Measurements from ENCODE around the gene DDR1.

The DDR1 gene

DNA sequence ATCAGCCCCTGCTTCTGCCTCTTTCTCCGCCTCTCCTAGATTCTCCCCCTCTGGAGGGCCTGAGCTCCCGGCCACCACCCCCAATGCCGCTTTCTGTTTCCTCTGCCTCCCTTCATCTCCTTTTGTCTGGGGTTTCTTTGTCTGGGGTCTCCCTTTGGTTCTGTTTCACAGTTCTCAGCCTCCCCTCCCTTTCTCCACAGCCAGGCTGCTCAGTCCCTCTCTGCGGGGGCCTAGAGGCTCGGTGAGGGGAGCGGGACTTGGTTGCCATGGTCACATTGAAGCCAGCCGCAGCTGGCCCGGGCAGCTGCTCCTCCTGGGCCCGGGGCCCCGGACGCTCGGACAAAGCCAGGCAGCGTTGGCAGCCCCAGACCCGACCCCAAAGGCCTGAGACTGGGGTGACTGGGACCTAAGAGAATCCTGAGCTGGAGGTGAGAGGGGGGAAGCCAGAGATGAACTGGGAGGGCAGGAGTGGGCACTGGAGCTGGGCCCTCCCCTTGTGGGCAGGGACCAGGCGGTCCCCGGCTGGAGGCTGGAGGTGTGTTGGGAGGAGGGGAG, 3.5 kb upstream of the DDR1 start:
- peak; percentile 85 for DNase-seq

DNA sequence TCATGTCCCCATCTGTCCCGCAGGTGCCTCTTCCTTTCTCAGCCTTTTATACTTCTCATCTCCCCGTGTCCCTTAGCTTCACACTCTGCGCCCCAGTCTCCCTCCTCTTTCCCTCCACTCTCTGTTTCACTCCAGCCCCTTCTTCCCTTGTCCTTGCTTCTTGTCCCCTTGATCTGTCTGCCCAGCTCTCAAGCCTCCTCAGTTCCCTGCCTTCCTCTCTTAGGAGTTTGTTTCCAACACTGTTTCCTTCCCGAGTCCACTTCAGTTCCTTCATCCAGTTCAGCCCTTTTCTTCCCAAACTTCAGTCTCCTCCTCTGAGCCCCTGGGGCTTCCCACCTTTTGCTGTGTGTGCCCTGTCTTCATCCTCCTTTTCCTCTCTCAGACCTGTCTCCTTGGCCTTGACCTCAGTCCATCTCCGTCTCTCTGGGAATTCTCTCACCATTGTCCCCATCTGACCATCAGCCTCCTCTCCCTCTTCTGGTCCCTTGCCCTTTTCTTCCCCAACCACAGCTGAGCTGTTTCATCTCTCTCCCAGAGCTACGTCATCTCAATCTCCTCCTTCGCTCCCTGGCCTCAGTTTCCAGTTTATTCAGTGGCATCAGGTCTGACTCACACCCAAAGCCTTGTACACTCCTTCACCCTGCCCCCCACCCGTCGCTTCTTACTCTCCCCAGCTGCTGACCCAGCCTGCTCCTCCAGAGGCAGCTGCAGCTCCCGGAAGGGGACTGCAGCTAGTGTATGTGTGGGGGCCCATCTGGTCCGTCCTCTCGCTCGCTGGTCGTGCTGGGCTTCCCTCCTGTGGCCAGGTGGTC, 2.7 kb upstream of the DDR1 start:
- peak; percentile 58 for DNase-seq

DNA sequence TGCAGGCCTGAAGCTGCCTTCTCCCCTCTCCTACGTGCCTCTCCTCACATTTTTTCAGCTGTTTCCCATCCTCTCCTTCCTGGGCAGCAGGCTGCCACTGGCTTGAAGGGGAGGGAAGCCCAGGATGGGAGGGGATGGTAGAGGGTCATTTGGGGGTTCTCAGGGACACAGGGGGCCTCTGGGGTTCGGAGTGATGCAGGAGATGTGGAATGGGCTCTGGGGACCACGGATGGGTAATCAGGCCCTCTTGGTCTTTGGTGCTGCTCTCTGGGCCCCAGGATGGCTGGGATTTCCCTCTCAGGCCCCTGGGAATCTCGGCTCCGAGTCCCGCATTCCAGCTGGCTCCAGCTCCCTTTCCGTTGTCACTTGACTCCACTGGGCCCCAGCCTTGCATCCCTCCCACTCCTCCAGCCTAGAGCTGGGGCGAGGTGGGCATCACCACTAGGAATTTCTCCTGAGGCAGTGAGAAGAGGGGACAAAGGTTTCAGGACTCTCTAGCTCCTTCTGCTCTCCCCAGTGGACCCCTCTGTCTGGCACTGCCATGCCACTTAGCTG, 2.0 kb upstream of the DDR1 start:
- no peak for DNase-seq

DNA sequence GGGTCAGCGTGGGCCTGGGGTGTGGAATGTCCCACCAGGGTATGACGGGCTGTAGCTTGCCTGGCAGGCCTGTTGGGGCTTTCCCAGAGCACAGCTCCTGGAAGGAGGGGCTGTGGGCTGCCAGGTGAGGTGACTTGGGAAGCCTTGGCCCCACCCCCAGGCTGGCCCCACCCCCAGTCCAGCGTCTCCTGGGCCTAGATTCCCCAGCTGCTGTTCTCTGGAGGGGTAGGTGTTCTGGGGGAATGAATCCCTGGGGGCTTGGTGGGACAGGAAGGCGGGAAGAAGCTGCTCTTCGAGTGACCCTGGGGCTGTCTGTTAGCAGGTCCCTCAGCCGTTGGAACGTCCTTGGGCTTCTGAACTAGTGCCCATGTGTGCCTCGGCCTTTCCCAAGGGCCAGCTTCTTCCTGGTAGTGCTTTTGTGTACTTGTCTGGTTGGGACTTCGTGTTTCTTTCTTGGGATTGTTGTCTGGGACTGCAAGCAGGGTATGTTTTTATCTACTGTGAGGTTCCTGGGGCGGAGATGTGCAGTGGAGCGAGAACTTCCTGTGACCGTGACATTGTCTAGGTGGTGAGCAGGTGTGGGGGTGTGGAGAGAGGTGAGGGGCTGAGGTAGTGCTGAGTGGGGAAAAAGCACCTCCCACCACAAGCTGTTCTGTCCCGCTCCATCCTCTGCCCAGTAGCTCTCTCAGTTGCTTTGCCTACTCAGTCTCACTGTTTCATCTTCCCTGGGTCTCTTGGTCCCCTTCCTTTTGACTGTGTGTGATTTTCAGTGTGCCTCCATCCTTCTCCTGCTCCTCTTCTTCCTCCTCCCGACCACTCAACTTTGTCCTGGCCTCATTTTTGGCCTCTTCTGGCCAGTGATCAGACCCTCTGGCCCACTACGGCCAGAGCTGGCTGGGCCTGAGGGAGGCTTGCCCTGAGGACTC, 1.3 kb upstream of the DDR1 start:
- DNase-seq: peak; percentile 78

- peak; percentile 71 for DNase-seq
Observed at GRCh38 chr6:30884521-30885480, 482 bp downstream of the DDR1 start.

GRCh38 chr6:30885481-30885998, 1.2 kb downstream of the DDR1 start:
- no peak for DNase-seq

DNA sequence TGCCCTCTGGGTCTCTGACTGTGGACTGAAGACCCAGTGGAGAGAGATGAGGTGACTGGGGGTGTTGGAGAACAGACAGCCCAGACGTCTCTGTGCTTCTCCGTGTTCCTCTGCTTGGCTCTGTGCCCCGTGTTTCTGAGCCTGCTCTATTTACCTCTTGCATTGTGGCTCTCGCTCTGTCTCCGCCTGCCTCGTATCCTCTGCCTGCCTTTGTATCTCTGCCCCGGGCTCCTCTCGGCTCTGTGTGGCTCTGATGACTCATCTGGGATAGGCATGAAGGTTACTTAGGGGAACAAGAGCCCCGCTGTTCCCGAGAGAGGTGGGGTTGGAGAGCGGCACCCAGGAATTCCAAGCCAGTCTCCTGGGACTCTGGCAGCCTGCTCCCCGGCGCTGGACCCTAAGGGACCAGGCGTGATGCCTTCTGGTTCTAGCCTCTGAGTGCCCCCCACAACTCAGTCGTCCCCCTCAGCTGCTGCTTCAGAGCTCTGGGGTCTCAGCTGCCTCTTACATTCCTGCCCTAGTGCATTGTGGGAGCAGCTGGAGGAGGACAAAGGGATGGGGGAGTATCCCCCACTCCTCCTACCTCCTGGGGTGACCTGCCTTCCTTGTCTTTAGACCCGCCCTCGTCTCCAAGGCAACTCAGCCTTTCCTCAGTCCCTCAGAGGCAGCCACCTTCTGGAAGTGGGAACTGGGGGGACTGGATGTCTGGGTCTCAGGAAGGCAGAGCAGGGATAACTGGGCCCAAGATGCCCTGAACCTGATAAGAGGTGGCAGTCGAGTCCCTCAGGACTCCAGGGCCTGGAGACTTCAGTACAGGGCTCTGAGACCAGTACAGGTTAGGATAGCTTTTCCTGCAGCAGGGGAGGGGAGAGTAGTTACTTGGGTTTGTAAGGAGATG, 1.9 kb downstream of the DDR1 start:
- DNase-seq: peak; percentile 60

DNA sequence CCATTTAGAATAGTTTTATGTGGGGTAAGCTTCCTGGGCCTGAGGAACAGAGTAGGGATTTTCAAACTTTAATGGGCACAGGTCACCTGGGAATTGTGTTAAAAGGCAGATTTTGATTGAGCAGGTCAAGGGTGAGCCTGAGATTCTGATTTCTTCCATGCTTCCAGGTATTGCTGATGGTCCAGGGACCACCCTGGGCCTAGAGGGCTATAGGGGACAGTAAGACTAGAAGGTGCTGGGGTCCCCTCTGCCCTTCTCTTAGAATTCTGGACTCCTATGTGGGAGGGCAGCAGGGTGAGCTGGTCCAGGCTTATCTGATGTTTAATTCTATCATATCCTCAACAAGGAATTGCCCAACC, 2.6 kb downstream of the DDR1 start:
- no peak for DNase-seq

- DNase-seq: no peak
Observed at GRCh38 chr6:30887901-30888815, 3.8 kb downstream of the DDR1 start.

DNA sequence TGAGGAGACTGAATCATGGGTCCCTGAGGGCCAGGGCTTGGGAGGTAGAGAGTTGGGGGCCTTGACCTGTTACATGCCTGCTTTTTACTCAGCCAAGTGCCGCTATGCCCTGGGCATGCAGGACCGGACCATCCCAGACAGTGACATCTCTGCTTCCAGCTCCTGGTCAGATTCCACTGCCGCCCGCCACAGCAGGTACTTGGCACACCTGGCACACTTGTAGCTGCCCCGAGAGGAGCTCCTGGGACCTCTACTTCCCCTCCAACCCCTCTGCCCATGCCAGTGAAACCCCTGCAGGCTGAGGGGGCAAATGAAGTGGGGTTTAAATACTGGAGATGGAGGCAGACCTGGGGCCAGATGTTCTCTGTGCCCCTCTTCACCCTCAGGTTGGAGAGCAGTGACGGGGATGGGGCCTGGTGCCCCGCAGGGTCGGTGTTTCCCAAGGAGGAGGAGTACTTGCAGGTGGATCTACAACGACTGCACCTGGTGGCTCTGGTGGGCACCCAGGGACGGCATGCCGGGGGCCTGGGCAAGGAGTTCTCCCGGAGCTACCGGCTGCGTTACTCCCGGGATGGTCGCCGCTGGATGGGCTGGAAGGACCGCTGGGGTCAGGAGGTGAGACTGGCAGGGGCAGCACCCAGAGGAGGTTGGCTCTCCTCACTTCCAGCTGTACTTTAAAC, 4.6 kb downstream of the DDR1 start:
- DNase-seq: no peak

DNA sequence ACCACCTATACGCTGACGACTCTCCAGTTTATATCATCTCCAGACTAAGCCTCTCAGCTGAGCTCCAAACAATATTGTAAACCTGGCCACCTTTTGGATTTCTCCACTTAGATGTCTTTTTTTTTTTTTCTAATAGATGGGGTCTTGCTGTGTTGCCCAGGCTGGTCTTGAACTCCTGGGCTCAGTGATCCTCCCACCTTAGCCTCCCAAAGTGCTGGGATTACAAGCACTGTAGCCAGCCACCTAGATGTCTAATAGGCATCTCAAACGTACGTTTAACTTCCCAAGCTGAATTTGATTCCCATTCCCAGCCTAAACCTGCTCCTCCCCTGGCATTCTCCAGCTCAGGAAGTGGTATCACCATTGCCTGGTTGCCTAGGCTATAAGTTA, 5.2 kb downstream of the DDR1 start:
- DNase-seq: no peak

DNA sequence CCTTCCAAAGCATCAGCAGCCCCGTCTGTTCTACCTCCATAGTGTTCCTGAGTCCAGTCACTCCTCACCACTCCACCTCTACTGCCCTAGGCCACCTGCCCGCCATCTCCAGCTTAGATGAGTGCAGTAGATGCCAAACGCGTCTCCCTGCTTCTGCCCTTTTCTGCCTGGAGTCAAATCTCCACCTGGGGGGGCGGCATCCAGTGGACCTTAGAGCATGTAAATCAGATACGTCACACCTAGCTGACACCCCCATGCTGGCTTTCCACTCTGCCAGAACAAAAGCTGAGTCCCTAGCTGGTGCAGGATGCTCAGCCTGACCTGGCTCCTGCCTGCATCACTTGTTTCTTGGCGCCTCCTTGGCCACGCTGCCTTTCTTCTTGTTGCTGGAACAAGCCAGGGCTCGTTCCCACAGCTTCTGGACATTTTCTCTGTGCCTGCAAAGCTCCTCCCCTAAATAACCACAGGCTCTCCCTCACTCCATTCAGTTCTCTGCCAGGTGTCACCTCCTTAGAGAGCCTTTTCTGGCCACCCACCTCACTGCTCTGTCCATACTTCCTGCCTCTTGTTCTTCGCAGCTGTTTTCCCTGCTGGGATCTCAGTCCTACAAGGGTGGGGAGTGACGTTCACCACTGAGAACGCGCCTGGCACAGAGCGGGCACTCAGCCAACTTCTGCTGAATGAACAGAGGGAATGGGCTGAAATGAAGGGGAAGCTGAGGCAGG, 5.8 kb downstream of the DDR1 start:
- DNase-seq: no peak

DNA sequence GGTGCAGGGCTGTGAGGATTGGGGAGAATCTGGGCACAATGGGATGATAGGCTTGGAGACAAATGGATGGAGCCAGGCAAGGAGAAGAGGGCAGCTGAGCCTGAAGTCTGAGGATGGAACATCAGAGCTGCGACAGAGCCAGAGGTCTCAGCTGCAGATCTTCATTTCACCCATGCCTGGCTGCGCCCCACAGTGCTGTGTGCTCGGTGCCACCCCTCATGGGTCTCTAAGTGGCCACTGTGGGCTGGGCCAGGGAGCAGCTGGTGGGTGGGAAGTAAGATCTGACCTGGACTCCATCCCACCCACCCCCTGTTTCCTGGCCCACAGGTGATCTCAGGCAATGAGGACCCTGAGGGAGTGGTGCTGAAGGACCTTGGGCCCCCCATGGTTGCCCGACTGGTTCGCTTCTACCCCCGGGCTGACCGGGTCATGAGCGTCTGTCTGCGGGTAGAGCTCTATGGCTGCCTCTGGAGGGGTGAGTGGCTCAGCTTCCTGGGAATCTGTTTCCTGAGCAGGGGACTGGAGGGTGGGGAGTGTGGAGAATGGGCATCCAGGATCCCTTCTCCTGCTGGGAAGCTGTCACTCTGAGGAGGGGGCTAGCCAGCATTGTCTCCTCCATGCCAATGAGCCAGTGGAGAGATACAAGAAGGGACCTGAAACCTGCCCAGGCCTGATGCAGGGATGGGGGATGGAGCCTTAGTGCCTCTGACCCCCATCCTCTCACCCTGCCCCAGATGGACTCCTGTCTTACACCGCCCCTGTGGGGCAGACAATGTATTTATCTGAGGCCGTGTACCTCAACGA, 6.5 kb downstream of the DDR1 start:
- no peak for DNase-seq

- DNase-seq: no peak
Observed at GRCh38 chr6:30891450-30891723, 7.1 kb downstream of the DDR1 start.

DNA sequence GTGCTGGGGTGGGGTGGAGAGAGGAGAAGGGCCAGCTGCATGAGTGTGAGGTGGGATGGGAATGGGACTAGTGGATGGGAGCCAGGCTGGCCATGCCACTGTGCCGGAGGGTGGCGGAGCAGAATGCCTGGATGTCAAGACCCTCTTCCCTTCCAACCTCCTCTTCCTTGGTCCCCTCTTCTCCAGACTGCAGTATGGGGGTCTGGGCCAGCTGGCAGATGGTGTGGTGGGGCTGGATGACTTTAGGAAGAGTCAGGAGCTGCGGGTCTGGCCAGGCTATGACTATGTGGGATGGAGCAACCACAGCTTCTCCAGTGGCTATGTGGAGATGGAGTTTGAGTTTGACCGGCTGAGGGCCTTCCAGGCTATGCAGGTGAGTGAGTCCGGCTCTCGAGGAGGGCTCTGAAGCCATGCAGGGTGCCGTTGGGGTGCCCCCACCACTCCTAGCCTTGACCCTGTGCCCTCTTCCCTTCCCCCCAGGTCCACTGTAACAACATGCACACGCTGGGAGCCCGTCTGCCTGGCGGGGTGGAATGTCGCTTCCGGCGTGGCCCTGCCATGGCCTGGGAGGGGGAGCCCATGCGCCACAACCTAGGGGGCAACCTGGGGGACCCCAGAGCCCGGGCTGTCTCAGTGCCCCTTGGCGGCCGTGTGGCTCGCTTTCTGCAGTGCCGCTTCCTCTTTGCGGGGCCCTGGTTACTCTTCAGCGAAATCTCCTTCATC, 7.7 kb downstream of the DDR1 start:
- no peak for DNase-seq

DNA sequence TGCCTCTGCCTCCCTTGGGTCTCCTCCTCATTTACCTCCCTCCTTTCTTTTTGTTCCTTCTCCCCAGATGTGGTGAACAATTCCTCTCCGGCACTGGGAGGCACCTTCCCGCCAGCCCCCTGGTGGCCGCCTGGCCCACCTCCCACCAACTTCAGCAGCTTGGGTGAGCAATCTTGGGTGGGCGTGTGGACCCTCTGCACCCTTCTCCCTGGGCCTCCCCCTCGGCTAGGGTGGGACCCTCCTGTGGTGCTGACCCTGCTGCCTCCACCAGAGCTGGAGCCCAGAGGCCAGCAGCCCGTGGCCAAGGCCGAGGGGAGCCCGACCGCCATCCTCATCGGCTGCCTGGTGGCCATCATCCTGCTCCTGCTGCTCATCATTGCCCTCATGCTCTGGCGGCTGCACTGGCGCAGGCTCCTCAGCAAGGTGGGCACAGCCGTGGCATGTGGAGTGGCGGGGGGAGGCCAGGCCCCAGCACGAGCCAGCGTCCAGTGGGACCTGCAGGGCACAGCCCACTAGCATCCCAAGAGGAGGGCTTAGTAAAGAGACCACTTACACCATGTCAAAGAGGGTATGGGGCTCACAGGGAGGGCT, 8.8 kb downstream of the DDR1 start:
- no peak for DNase-seq
